K562 (cell line): ENCODE measurements around the gene NVL. TPM values are rescaled to one million over a fixed set of nuclear protein-coding genes. Genes with fewer than 3 reads are reported as not detected.
A peak's percentile ranks its signal among the peaks of the same experiment; 100 is the strongest.

Experiments used
- JUND ChIP-seq, 2 experiments: IDR thresholded peaks; 2 replicates in 1 of 2; 3 replicates in 1 of 2; pipeline ENCODE4 v1.6.1; 2011; ENCODE audit warnings: borderline replicate concordance in 2 of 2, low read depth in 2 of 2, low read length in 2 of 2, improper control_type of control experiment in 1 of 2, missing biosample characterization in 1 of 2, missing genetic modification characterization in 1 of 2, missing genetic modification reagents in 1 of 2
- NEUROD1 ChIP-seq: fragments of 150-350 bp; IDR thresholded peaks from 2 replicates; pipeline ENCODE4 v1.6.1; 2014; ENCODE audit warnings: borderline replicate concordance, low read length, low read depth; ENCODE audit not compliant: partially characterized antibody
- NONO ChIP-seq, 2 experiments: fragments of 200-400 bp in 1 of 2; fragments of 450-650 bp in 1 of 2; formaldehyde crosslinking in 1 of 2; IDR thresholded peaks; 2 replicates each; pipeline ENCODE4 v1.6.1; 2017; ENCODE audit warnings: low read depth in 2 of 2, mild to moderate bottlenecking in 2 of 2, moderate library complexity in 2 of 2, low read length in 1 of 2
- POLR2G ChIP-seq: fragments of 200-400 bp; formaldehyde crosslinking; IDR thresholded peaks from 2 replicates; pipeline ENCODE4 v1.6.1; 2017; ENCODE audit warnings: low read depth, mild to moderate bottlenecking, antibody characterized with exemption, low read length, moderate library complexity
- RBBP5 ChIP-seq: fragments of 200-600 bp; sonication (generic); IDR thresholded peaks from 2 replicates; pipeline ENCODE4 v1.6.1; 2012; ENCODE audit warnings: borderline replicate concordance, mild to moderate bottlenecking, low read length, control low read depth, inconsistent platforms; ENCODE audit not compliant: insufficient read depth, poor library complexity, severe bottlenecking
- RBFOX2 ChIP-seq: fragments of 200-400 bp; formaldehyde crosslinking; IDR thresholded peaks from 2 replicates; pipeline ENCODE4 v1.6.1; 2017; ENCODE audit warnings: low read depth, mild to moderate bottlenecking, low read length, moderate library complexity
- SAP30 ChIP-seq: fragments of 200-600 bp; sonication (generic); IDR thresholded peaks from 2 replicates; pipeline ENCODE4 v1.6.1; 2012; ENCODE audit warnings: borderline replicate concordance, low read depth, mild to moderate bottlenecking, moderate library complexity, low read length, control low read depth, inconsistent platforms; ENCODE audit not compliant: insufficient read depth, poor library complexity, severe bottlenecking
- ZBTB34 ChIP-seq: fragments of 250-450 bp; sonication (Bioruptor Pico); IDR thresholded peaks from 2 replicates; pipeline ENCODE4 v1.8.0; 2021; ENCODE audit warnings: mild to moderate bottlenecking, moderate library complexity
- ZNF395 ChIP-seq: fragments of 200-800 bp; sonication (Bioruptor generic); IDR thresholded peaks from 2 replicates; pipeline ENCODE4 v1.6.1; 2017; ENCODE audit warnings: missing genetic modification characterization, missing compliant biosample characterization
- ZNF408 ChIP-seq: fragments of 250-450 bp; sonication (Bioruptor Pico); IDR thresholded peaks from 2 replicates; pipeline ENCODE4 v1.4.0; 2020; ENCODE audit warnings: low read depth, mild to moderate bottlenecking, moderate library complexity
- polyA plus RNA-seq, 8 experiments: library from polyadenylated mRNA; depleted of rRNA in 4 of 8; stranded (reverse) in 5 of 8; unstranded in 3 of 8; fragments of >200 nt; fragmentation: Nextera tagmentation in 2 of 8; fragmentation: Illumina TruSeq in 1 of 8; extraction: Ambion mirVana in 2 of 8; extraction: Trizol in 1 of 8; gene quantifications; 2 replicates each; pipeline versions ENCODE4 v1.2.1 to v1.2.3, GENCODE V29; 2011 to 2014; ENCODE audit warnings: inconsistent platforms in 1 of 8, missing spikeins in 1 of 8
- total RNA-seq, 7 experiments: library from RNA; depleted of rRNA in 6 of 7; stranded (reverse); fragments of >200 nt in 6 of 7; fragmentation: Illumina TruSeq in 2 of 7; extraction: Trizol in 2 of 7; gene quantifications; 2 replicates each; pipeline versions ENCODE4 v1.2.1 to v1.2.3, GENCODE V29; 2011 to 2021; ENCODE audit warnings: low replicate concordance in 1 of 7
- TF ChIP-seq, protein P1 (sequence below): conservative IDR thresholded peaks from 2 replicates; pipeline ENCODE4 v1.6.1; 2011; ENCODE audit warnings: low read depth, mild to moderate bottlenecking, low read length; ENCODE audit not compliant: control insufficient read depth
- TF ChIP-seq, protein P2 (sequence below): sonication (generic); formaldehyde crosslinking; IDR thresholded peaks from 2 replicates; pipeline ENCODE4 v1.8.0; 2022; ENCODE audit warnings: mild to moderate bottlenecking, missing genetic modification reagents
- TF ChIP-seq, protein P3 (sequence below), 2 experiments: fragments of 450-650 bp in 1 of 2; sonication (generic) in 1 of 2; formaldehyde crosslinking in 1 of 2; IDR thresholded peaks in 1 of 2; conservative IDR thresholded peaks in 1 of 2; 2 replicates each; pipeline versions ENCODE4 v1.6.1 to v1.8.1; 2016 to 2023; ENCODE audit warnings: mild to moderate bottlenecking in 2 of 2, moderate library complexity in 2 of 2, inconsistent platforms in 1 of 2, missing genetic modification reagents in 1 of 2

Gene NVL
- total and polyA plus RNA-seq, 9 of the 15 experiments (the other 6 are each of a cell fraction or from before 2014, with no cell fraction given) = 32.5 to 86.6 (median 62.9) TPM

- TF ChIP-seq ZBTB34 (CRISPR knock-in tag) (no peak), RBBP5 (peak; percentile 97), SAP30 (peak; percentile 88), NONO (IDR thresholded peaks at IDR 0.05; ENCODE audit: low read depth in 2 of 2, low read length in 1 of 2) (peak in 1 of 2 experiments; percentile 56; a peak in 2 of 4 replicates), NEUROD1 (peak; percentile 5), ZNF395 (CRISPR knock-in tag) (peak; percentile 53; the same call in 1 of the 2 replicates), RBFOX2 (peak; percentile 89), ZNF408 (CRISPR knock-in tag) (no peak), POLR2G (peak; percentile 84), JUND (IDR thresholded peaks at IDR 0.05; ENCODE audit: borderline replicate concordance, low read depth, low read length) (peak; percentile 70; the same call in 1 of the 2 replicates), JUND (tag; IDR thresholded peaks at IDR 0.05; ENCODE audit: borderline replicate concordance, low read depth, low read length) (peak; percentile 34; the same call in 1 of the 3 replicates)
- TF ChIP-seq, protein P1, sequence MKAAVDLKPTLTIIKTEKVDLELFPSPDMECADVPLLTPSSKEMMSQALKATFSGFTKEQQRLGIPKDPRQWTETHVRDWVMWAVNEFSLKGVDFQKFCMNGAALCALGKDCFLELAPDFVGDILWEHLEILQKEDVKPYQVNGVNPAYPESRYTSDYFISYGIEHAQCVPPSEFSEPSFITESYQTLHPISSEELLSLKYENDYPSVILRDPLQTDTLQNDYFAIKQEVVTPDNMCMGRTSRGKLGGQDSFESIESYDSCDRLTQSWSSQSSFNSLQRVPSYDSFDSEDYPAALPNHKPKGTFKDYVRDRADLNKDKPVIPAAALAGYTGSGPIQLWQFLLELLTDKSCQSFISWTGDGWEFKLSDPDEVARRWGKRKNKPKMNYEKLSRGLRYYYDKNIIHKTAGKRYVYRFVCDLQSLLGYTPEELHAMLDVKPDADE = peak; percentile 94
- TF ChIP-seq, protein P2, sequence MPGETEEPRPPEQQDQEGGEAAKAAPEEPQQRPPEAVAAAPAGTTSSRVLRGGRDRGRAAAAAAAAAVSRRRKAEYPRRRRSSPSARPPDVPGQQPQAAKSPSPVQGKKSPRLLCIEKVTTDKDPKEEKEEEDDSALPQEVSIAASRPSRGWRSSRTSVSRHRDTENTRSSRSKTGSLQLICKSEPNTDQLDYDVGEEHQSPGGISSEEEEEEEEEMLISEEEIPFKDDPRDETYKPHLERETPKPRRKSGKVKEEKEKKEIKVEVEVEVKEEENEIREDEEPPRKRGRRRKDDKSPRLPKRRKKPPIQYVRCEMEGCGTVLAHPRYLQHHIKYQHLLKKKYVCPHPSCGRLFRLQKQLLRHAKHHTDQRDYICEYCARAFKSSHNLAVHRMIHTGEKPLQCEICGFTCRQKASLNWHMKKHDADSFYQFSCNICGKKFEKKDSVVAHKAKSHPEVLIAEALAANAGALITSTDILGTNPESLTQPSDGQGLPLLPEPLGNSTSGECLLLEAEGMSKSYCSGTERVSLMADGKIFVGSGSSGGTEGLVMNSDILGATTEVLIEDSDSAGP (CRISPR knock-in tag) = 0 out of 2 replicates have a peak, but pooled peaks have one; percentile 26
- TF ChIP-seq, protein P3, sequence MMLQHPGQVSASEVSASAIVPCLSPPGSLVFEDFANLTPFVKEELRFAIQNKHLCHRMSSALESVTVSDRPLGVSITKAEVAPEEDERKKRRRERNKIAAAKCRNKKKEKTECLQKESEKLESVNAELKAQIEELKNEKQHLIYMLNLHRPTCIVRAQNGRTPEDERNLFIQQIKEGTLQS (IDR thresholded peaks at IDR 0.05) = peak; percentile 73
- TF ChIP-seq, protein P3 (CRISPR knock-in tag; conservative IDR thresholded peaks at IDR 0.05) = no peak
Observed at GRCh38 chr1:224356685-224357625, 27.0 kb upstream of the NVL start, which contains the start of gene CNIH4 (continued).
